GM18520 (cell line): ENCODE measurements around the gene BAZ1A.

Source experiments
- ATAC-seq: cut with Tn5 transposase; IDR thresholded peaks from one replicate; pipeline ENCODE4 v1.9.1; 2021; ENCODE audit not compliant: unreplicated experiment

The BAZ1A gene

GRCh38 chr14:34723867-34724266 is 151.3 kb downstream of the BAZ1A start:
- ATAC-seq: no peak

- ATAC-seq: no peak
Measured at GRCh38 chr14:34722723-34723545, 152.2 kb downstream of the BAZ1A start.

- ATAC-seq: no peak
Measured at GRCh38 chr14:34721129-34721528, 154.0 kb downstream of the BAZ1A start.

GRCh38 chr14:34718750-34719304 is 156.3 kb downstream of the BAZ1A start:
- ATAC-seq: no peak

- no peak for ATAC-seq
Measured at GRCh38 chr14:34715127-34715863, 159.9 kb downstream of the BAZ1A start.

- ATAC-seq: peak; percentile 83
Measured at GRCh38 chr14:34714320-34715126, 160.6 kb downstream of the BAZ1A start, which contains the start of gene CFL2. CFL2 (minus strand) TSS chr14:34714593; CDS start chr14:34714540, 53 bp downstream.

- no peak for ATAC-seq
Measured at GRCh38 chr14:34713681-34714319, 161.4 kb downstream of the BAZ1A start.

- no peak for ATAC-seq
Measured at GRCh38 chr14:34713122-34713680, 162.0 kb downstream of the BAZ1A start.

- no peak for ATAC-seq
Measured at GRCh38 chr14:34711796-34712712, 163.1 kb downstream of the BAZ1A start.

- ATAC-seq: peak; percentile 29
Measured at GRCh38 chr14:34711169-34711568, 164.0 kb downstream of the BAZ1A start.

GRCh38 chr14:34710744-34711143 is 164.4 kb downstream of the BAZ1A start:
- ATAC-seq: no peak

- no peak for ATAC-seq
Measured at GRCh38 chr14:34710006-34710405, 165.2 kb downstream of the BAZ1A start.

GRCh38 chr14:34707722-34708121 is 167.4 kb downstream of the BAZ1A start:
- ATAC-seq: no peak
